Panc1 (cell line): ENCODE data around the gene OTOG.

Experiments
- POLR2AphosphoS5 ChIP-seq: IDR thresholded peaks from 2 replicates; pipeline ENCODE4 v1.6.1; 2012; ENCODE audit warnings: mild to moderate bottlenecking, low read depth, low read length, moderate library complexity
- REST ChIP-seq, 2 experiments: IDR thresholded peaks; 2 replicates each; pipeline ENCODE4 v1.6.1; 2011 to 2012; ENCODE audit warnings: low read depth in 2 of 2, control low read depth in 1 of 2, low read length in 1 of 2, mild to moderate bottlenecking in 1 of 2, moderate library complexity in 1 of 2; ENCODE audit not compliant: insufficient read depth in 1 of 2
- SIN3A ChIP-seq: IDR thresholded peaks from 2 replicates; pipeline ENCODE4 v1.6.1; 2012; ENCODE audit warnings: low read depth, mild to moderate bottlenecking, low read length, moderate library complexity, borderline replicate concordance; ENCODE audit not compliant: insufficient read depth
- TCF7L2 ChIP-seq: IDR thresholded peaks from 2 replicates; pipeline ENCODE4 v1.6.1; 2011; ENCODE audit warnings: mild to moderate bottlenecking, low read depth, low read length, inconsistent platforms
- TF ChIP-seq, protein P1 (sequence below): fragments of 450-650 bp; IDR thresholded peaks from 2 replicates; pipeline ENCODE4 v1.5.1; 2017; ENCODE audit warnings: mild to moderate bottlenecking

GRCh38 chr11:17588721-17589120, 41.7 kb downstream of the OTOG start:
- TF ChIP-seq, protein P1, sequence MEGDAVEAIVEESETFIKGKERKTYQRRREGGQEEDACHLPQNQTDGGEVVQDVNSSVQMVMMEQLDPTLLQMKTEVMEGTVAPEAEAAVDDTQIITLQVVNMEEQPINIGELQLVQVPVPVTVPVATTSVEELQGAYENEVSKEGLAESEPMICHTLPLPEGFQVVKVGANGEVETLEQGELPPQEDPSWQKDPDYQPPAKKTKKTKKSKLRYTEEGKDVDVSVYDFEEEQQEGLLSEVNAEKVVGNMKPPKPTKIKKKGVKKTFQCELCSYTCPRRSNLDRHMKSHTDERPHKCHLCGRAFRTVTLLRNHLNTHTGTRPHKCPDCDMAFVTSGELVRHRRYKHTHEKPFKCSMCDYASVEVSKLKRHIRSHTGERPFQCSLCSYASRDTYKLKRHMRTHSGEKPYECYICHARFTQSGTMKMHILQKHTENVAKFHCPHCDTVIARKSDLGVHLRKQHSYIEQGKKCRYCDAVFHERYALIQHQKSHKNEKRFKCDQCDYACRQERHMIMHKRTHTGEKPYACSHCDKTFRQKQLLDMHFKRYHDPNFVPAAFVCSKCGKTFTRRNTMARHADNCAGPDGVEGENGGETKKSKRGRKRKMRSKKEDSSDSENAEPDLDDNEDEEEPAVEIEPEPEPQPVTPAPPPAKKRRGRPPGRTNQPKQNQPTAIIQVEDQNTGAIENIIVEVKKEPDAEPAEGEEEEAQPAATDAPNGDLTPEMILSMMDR: no peak
- TF ChIP-seq REST (IDR thresholded peaks at IDR 0.05; ENCODE audit: insufficient read depth in 1 of 2, low read depth in 2 of 2, low read length in 1 of 2): no peak
- no peak for TF ChIP-seq SIN3A
- TF ChIP-seq POLR2AphosphoS5: no peak
- TF ChIP-seq TCF7L2: no peak
